ENCODE results near the gene CA9. TPM values are rescaled to one million over a fixed set of nuclear protein-coding genes. Genes with fewer than 3 reads are reported as not detected.

The CA9 gene
- total RNA-seq, 1 donor from 2014 or later, result 0.09 TPM

- Mint-ChIP-seq H3K27me3 (ENCODE audit: insufficient read depth, low read depth) (peaks cover 2% of the 10 kb centered on the region), H3K36me3 (peaks cover 33% of the 10 kb centered on the region), H3K27ac (no peak overlapping the region), H3K4me3 (no peak overlapping the region), H3K4me1 (peaks cover 3% of the 10 kb centered on the region), H3K9me3 (no peaks in the 10 kb centered on the region)
- Histone ChIP-seq H4K20me1 (ENCODE audit: low read depth) (no peaks in the 10 kb centered on the region), H3K9me3 (ENCODE audit: low read depth) (no peaks in the 10 kb centered on the region), H3K4me3 (no peak overlapping the region), H3K79me2 (ENCODE audit: low read depth) (peaks cover 34% of the 10 kb centered on the region), H3F3A (ENCODE audit: low read depth) (peaks cover 10% of the 10 kb centered on the region), H3K27me3 (no peaks in the 10 kb centered on the region), H3K4me2 (no peak overlapping the region), H3K4me1 (peaks cover 26% of the 10 kb centered on the region), H2AFZ (replicated peaks) (no peak overlapping the region), H3K27ac (no peak overlapping the region), H3K9ac (no peak overlapping the region), H3K36me3 (no peaks in the 10 kb centered on the region)
- no peak for TF ChIP-seq CTCF (IDR thresholded peaks at IDR 0.05)
- DNase-seq (ENCODE audit: low spot score), result no peak
Measured at GRCh38 chr9:35723908-35724307, 50.2 kb downstream of the CA9 start.

DNA sequence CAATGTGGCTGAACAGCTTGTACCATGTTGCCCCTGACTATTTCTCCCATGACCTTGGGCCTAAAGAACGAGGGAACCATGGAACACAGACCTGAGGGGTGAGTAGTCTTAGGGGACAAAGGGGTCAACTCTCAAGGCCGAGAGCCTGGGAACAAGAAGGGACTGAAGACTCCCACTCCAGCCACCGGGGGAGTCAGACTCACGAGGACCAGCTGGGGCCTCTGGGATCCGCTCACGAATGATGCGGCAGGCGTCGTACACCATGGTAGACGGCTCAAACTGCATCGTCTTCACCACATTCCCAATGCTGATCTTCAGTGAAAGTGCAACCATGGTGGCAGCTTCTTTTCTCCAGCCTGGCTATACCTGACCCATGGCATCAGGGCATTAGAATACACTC is 51.6 kb downstream of the CA9 start:
- Histone ChIP-seq H3K27ac (no peak overlapping the region), H3K4me3 (no peak overlapping the region), H3K27me3 (no peaks in the 10 kb centered on the region), H3K9me3 (ENCODE audit: low read depth) (no peaks in the 10 kb centered on the region), H3K9ac (no peak overlapping the region), H3K36me3 (no peaks in the 10 kb centered on the region), H4K20me1 (ENCODE audit: low read depth) (peaks cover 6% of the 10 kb centered on the region), H3K4me2 (no peak overlapping the region), H2AFZ (replicated peaks) (no peak overlapping the region), H3K79me2 (ENCODE audit: low read depth) (peaks cover 48% of the 10 kb centered on the region), H3K4me1 (peaks cover 40% of the 10 kb centered on the region), H3F3A (ENCODE audit: low read depth) (peaks cover 14% of the 10 kb centered on the region)
- Mint-ChIP-seq H3K27me3 (ENCODE audit: insufficient read depth, low read depth) (peaks cover 2% of the 10 kb centered on the region), H3K36me3 (peaks cover 26% of the 10 kb centered on the region), H3K4me3 (no peak overlapping the region), H3K4me1 (peaks cover 3% of the 10 kb centered on the region), H3K27ac (no peak overlapping the region), H3K9me3 (no peaks in the 10 kb centered on the region)
- DNase-seq (ENCODE audit: low spot score), result no peak
- TF ChIP-seq EZH2phosphoT487 (IDR thresholded peaks at IDR 0.05) (no peak), EZH2 (IDR thresholded peaks at IDR 0.05) (no peak), CTCF (IDR thresholded peaks at IDR 0.05) (no peak)

GRCh38 chr9:35726931-35727330 is 53.2 kb downstream of the CA9 start:
- H3K4me3 ChIP-seq, result no peak overlapping the region
- H3K4me1 ChIP-seq, result peaks cover 49% of the 10 kb centered on the region
- H3K79me2 ChIP-seq (ENCODE audit: low read depth), result peaks cover 62% of the 10 kb centered on the region
- Mint-ChIP-seq H3K36me3 (peaks cover 22% of the 10 kb centered on the region), H3K9me3 (no peaks in the 10 kb centered on the region), H3K4me1 (peaks cover 11% of the 10 kb centered on the region), H3K27me3 (ENCODE audit: insufficient read depth, low read depth) (peaks cover 4% of the 10 kb centered on the region), H3K27ac (peak overlapping the region; percentile 64), H3K4me3 (no peak overlapping the region)
- no peak for DNase-seq (ENCODE audit: low spot score)
- H4K20me1 ChIP-seq (ENCODE audit: low read depth), result peaks cover 15% of the 10 kb centered on the region
- peak overlapping the region; percentile 80 for H3K4me2 ChIP-seq
- H3F3A ChIP-seq (ENCODE audit: low read depth), result peaks cover 30% of the 10 kb centered on the region
- H3K9me3 ChIP-seq (ENCODE audit: low read depth), result no peaks in the 10 kb centered on the region
- TF ChIP-seq EZH2 (IDR thresholded peaks at IDR 0.05) (no peak), EZH2phosphoT487 (IDR thresholded peaks at IDR 0.05) (no peak), CTCF (IDR thresholded peaks at IDR 0.05) (no peak)
- H2AFZ ChIP-seq (replicated peaks), result no peak overlapping the region
- peak overlapping the region; percentile 43 for H3K27ac ChIP-seq
- no peak overlapping the region for H3K9ac ChIP-seq
- no peaks in the 10 kb centered on the region for H3K36me3 ChIP-seq
- H3K27me3 ChIP-seq, result no peaks in the 10 kb centered on the region

Measured in neural progenitor cell (in vitro differentiated cells).